Caco-2 (cell line): Measurements from ENCODE around the gene TRAF2. TPM values are rescaled to one million over a fixed set of nuclear protein-coding genes. Genes with fewer than 3 reads are reported as not detected.

Experiments used
- BruUV-seq: library from RNA; stranded (reverse); fragments of 400-500 nt; replicated peaks from 2 replicates; lab custom pipeline; 2021; lab: Mats Ljungman, UMichigan
- CTCF ChIA-PET: fragments of 300-600 bp; sonication (Branson Sonifier 250); formaldehyde crosslinking; loops from one replicate; lab custom pipeline; 2022; ENCODE audit warnings: antibody characterized with exemption; lab: Charles Lee
- POLR2A ChIA-PET: fragments of 300-600 bp; sonication (Branson Sonifier 250); formaldehyde crosslinking; loops from one replicate; lab custom pipeline; 2022; ENCODE audit warnings: antibody characterized with exemption; lab: Charles Lee
- DNase-seq, 2 experiments: peaks; one replicate each; pipeline versions ENCODE4 v3.0.0 to v3.0.0-alpha.2; 2020 to 2022
- H3K27me3 ChIP-seq: replicated peaks from 2 replicates; pipeline ENCODE4 v1.6.0; 2011; ENCODE audit warnings: low read length; ENCODE audit not compliant: control insufficient read depth, insufficient read depth
- H3K36me3 ChIP-seq: 2 replicates; pipeline ENCODE4 v1.5.1; 2011; ENCODE audit warnings: low read length; ENCODE audit not compliant: control insufficient read depth, insufficient read depth
- H3K4me1 ChIP-seq: fragments of 250-450 bp; sonication (Bioruptor Pico); 2 replicates; pipeline ENCODE4 v1.5.1; 2020; ENCODE audit warnings: mild to moderate bottlenecking
- H3K4me3 ChIP-seq: 2 replicates; pipeline ENCODE4 v1.5.1; 2011; ENCODE audit warnings: low read depth, mild to moderate bottlenecking, control low read depth, low read length
- H3K9me3 ChIP-seq: fragments of 250-450 bp; sonication (Bioruptor Pico); 2 replicates; pipeline ENCODE4 v1.5.1; 2020; ENCODE audit warnings: mild to moderate bottlenecking, moderate library complexity
- H3K27ac Mint-ChIP-seq: one replicate; pipeline ENCODE4 v1.8.0; 2022; ENCODE audit warnings: mixed read lengths; ENCODE audit not compliant: unreplicated experiment
- H3K27me3 Mint-ChIP-seq: one replicate; pipeline ENCODE4 v1.8.0; 2022; ENCODE audit warnings: mixed read lengths; ENCODE audit not compliant: insufficient read depth, unreplicated experiment
- H3K36me3 Mint-ChIP-seq: one replicate; pipeline ENCODE4 v1.8.0; 2022; ENCODE audit warnings: mild to moderate bottlenecking, mixed read lengths; ENCODE audit not compliant: insufficient read depth, unreplicated experiment
- H3K4me1 Mint-ChIP-seq: one replicate; pipeline ENCODE4 v1.8.0; 2022; ENCODE audit warnings: low read depth, mixed read lengths; ENCODE audit not compliant: unreplicated experiment
- H3K4me3 Mint-ChIP-seq: one replicate; pipeline ENCODE4 v1.8.0; 2022; ENCODE audit warnings: mild to moderate bottlenecking, moderate library complexity, mixed read lengths; ENCODE audit not compliant: unreplicated experiment
- H3K9me3 Mint-ChIP-seq: one replicate; pipeline ENCODE4 v1.8.0; 2022; ENCODE audit warnings: mixed read lengths; ENCODE audit not compliant: unreplicated experiment
- intact Hi-C: fragments of 100-400 bp; cut with micrococcal nuclease; formaldehyde crosslinking; loops from one replicate; pipeline ENCODE4 v1.10.0; 2022; ENCODE audit not compliant: unreplicated experiment
- total RNA-seq: library from RNA; stranded (reverse); gene quantifications from 2 replicates; pipeline ENCODE4 v1.2.3, GENCODE V29; 2022
- TF ChIP-seq, protein P1 (sequence below), 2 experiments: fragments of 200-600 bp in 1 of 2; IDR thresholded peaks; 1 replicate in 1 of 2; 2 replicates in 1 of 2; pipeline versions ENCODE4 v1.5.1 to v1.8.0; 2011 to 2022; ENCODE audit warnings: antibody characterized with exemption in 1 of 2, control low read depth in 1 of 2, inconsistent platforms in 1 of 2, low read depth in 1 of 2, low read length in 1 of 2, mild to moderate bottlenecking in 1 of 2, moderate library complexity in 1 of 2; ENCODE audit not compliant: insufficient read depth in 1 of 2, severe bottlenecking in 1 of 2, unreplicated experiment in 1 of 2

The TRAF2 gene
- total RNA-seq, 1 experiment from 2014 or later = 41.7 TPM

DNA sequence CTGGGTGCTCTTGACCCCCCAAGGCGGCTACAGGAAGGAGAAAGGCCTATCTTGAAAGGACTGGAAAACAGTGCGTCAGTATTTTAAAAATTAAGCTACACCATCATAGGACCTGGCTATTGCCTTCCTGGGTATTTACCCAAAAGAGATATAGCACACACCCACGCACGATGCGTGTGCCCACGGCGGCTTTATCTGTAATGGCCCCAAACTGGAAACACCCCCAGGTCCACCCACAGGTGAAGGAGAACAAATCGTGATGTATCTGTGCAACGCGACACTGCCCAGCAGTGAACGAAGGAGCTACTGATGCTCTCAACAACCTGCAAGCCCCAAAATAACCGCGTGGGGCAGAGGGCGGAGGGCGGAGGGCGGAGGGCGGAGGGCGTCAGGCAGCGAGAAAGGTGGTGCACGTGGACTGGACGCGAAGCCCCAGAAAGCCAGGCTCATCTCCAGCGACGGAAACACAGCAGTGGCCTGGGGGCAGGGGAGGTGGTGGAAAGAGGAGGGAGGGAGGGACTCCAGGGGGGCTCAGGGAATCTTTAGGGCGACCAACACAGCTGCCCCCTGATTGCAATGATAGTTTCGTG, 78.6 kb downstream of the TRAF2 start:
- Mint-ChIP-seq H3K4me1 (no peaks in the 10 kb centered on the region), H3K27me3 (no peaks in the 10 kb centered on the region), H3K4me3 (no peak overlapping the region), H3K9me3 (no peaks in the 10 kb centered on the region), H3K27ac (no peak overlapping the region), H3K36me3 (peaks cover 11% of the 10 kb centered on the region)
- ChIA-PET POLR2A (no interaction called here), CTCF (interaction anchor here (0.7 kb wide), 1 partner anchor 86 kb away, joined by 4 read pairs; no protein-coding TSS in a partner anchor)
- BruUV-seq = no TSS peak
- peaks cover 18% of the 10 kb centered on the region for H3K4me1 ChIP-seq
- H3K36me3 ChIP-seq = no peaks in the 10 kb centered on the region
- intact Hi-C loops = no loop called here
- DNase-seq = no peak
- H3K9me3 ChIP-seq = no peaks in the 10 kb centered on the region
- TF ChIP-seq, protein P1, sequence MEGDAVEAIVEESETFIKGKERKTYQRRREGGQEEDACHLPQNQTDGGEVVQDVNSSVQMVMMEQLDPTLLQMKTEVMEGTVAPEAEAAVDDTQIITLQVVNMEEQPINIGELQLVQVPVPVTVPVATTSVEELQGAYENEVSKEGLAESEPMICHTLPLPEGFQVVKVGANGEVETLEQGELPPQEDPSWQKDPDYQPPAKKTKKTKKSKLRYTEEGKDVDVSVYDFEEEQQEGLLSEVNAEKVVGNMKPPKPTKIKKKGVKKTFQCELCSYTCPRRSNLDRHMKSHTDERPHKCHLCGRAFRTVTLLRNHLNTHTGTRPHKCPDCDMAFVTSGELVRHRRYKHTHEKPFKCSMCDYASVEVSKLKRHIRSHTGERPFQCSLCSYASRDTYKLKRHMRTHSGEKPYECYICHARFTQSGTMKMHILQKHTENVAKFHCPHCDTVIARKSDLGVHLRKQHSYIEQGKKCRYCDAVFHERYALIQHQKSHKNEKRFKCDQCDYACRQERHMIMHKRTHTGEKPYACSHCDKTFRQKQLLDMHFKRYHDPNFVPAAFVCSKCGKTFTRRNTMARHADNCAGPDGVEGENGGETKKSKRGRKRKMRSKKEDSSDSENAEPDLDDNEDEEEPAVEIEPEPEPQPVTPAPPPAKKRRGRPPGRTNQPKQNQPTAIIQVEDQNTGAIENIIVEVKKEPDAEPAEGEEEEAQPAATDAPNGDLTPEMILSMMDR (IDR thresholded peaks at IDR 0.05; ENCODE audit: insufficient read depth in 1 of 2, low read depth in 1 of 2, low read length in 1 of 2, severe bottlenecking in 1 of 2, unreplicated experiment in 1 of 2) = no peak
- H3K4me3 ChIP-seq = no peak overlapping the region
- H3K27me3 ChIP-seq = no peaks in the 10 kb centered on the region

DNA sequence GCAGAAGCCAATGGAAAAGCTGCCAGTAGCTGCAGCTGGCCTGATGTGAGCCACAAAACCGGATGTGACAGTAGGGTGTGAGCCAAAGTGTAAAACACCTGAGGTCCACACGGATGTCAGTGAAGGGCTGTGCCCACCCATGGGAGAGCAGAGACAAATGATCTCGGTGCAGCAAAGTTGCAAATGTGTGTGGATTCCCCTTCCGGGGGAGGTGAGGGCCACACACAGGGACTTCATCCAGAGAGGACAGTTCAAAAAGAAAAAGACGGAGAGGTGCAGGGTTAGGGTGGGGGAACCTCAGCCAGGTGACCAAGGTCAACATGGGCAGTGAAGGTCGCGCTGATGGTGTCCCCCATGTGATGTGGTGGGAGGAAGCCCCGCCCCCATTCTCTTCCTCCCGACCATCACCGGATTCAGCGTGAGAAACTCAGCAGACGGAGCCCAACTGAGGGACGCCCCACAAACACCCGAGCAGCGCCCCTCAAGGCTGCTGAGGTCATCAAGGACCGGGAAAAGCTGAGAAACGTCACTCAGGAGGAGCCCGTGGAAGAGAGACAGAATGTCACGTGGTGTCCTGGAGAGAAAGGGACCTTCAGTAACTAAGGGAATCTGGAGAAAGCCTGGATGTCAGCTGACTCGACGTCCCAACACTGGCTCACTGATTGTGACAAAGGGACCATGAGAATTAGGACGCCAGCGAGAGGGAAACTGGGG, 79.6 kb downstream of the TRAF2 start:
- H3K27ac Mint-ChIP-seq = no peak overlapping the region
- Histone ChIP-seq H3K4me1 (peaks cover 18% of the 10 kb centered on the region), H3K9me3 (no peaks in the 10 kb centered on the region), H3K36me3 (no peaks in the 10 kb centered on the region), H3K4me3 (no peak overlapping the region), H3K27me3 (no peaks in the 10 kb centered on the region)
- H3K9me3 Mint-ChIP-seq = no peaks in the 10 kb centered on the region
- H3K27me3 Mint-ChIP-seq = no peaks in the 10 kb centered on the region
- no peaks in the 10 kb centered on the region for H3K4me1 Mint-ChIP-seq
- CTCF ChIA-PET = no interaction called here
- POLR2A ChIA-PET = no interaction called here
- no TSS peak for BruUV-seq
- TF ChIP-seq, protein P1 (IDR thresholded peaks at IDR 0.05; ENCODE audit: insufficient read depth in 1 of 2, low read depth in 1 of 2, low read length in 1 of 2, severe bottlenecking in 1 of 2, unreplicated experiment in 1 of 2) = no peak
- H3K4me3 Mint-ChIP-seq = no peak overlapping the region
- peaks cover 5% of the 10 kb centered on the region for H3K36me3 Mint-ChIP-seq
- intact Hi-C loops = no loop called here
- no peak for DNase-seq

DNA sequence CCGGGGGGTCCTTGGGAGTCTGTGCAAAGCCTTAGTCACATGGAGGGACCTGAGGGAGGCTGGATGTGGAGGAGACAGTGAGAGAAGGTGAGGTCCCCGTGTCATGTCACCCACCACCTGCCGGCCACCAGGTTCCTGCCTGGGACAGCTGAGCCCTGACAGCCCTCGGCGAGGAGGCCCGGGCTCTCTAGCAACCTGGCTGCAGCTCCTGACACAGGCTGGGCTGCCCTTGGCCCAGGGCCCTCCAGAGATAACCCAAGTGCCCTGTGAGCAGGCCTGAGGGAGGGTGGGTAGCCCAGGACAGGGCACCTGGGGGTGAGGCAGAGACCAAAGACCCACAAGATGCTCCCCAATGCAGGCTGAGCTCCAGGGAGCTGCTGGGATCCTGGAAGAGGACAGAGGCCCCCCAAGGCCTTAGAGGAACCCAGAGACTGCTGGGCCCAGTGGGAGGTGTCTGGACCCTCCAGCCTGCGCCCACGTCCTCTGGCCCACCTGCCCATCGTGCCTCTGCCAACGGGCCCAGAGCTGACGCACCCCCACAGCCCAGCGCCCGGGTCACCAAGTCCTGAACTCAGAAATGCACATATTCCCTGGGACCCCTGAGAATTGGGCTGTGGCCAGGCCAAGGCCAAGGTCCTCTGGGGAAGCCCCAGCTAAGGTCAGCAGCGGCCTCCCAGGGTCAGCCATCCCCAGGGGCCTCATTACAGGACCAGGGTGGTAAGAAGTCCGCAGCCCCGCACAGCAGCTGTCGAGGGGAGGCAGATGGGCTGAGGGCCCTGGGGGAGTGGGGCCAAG, 82.2 kb downstream of the TRAF2 start:
- no peaks in the 10 kb centered on the region for H3K9me3 ChIP-seq
- intact Hi-C loops = no loop called here
- Mint-ChIP-seq H3K27me3 (no peaks in the 10 kb centered on the region), H3K4me1 (no peaks in the 10 kb centered on the region), H3K27ac (no peak overlapping the region), H3K36me3 (peaks cover 5% of the 10 kb centered on the region), H3K4me3 (no peak overlapping the region), H3K9me3 (no peaks in the 10 kb centered on the region)
- ChIA-PET POLR2A (no interaction called here), CTCF (interaction anchor here (0.7 kb wide), 1 partner anchor 21 kb away, joined by 4 read pairs; no protein-coding TSS in a partner anchor)
- H3K27me3 ChIP-seq = no peaks in the 10 kb centered on the region
- H3K4me1 ChIP-seq = peaks cover 10% of the 10 kb centered on the region
- TF ChIP-seq, protein P1 (IDR thresholded peaks at IDR 0.05; ENCODE audit: insufficient read depth in 1 of 2, low read depth in 1 of 2, low read length in 1 of 2, severe bottlenecking in 1 of 2, unreplicated experiment in 1 of 2) = no peak
- H3K36me3 ChIP-seq = no peaks in the 10 kb centered on the region
- BruUV-seq = no TSS peak
- no peak for DNase-seq
- H3K4me3 ChIP-seq = no peak overlapping the region
